H7 (cell line): ENCODE measurements around the gene UTS2R. TPM values are rescaled to one million over a fixed set of nuclear protein-coding genes. Genes with fewer than 3 reads are reported as not detected.
A peak's percentile ranks its signal among the peaks of the same experiment; 100 is the strongest.

ENCODE experiments used
- DNase-seq: peaks from one replicate; pipeline ENCODE4 v3.0.0; 2012
- H3K27me3 ChIP-seq: 2 replicates; pipeline ENCODE4 v1.6.0; 2011; ENCODE audit warnings: mild to moderate bottlenecking, low read length; ENCODE audit not compliant: control insufficient read depth, insufficient read depth
- H3K36me3 ChIP-seq: replicated peaks from 2 replicates; pipeline ENCODE4 v1.5.1; 2011; ENCODE audit warnings: low read length; ENCODE audit not compliant: control insufficient read depth, insufficient read depth
- H3K4me3 ChIP-seq: 2 replicates; pipeline ENCODE4 v1.5.1; 2011; ENCODE audit warnings: low read depth, mild to moderate bottlenecking, control low read depth, low read length, moderate library complexity; ENCODE audit not compliant: insufficient read depth
- total RNA-seq: library from RNA; depleted of rRNA; stranded (reverse); fragments of >200 nt; shearing (Covaris generic); gene quantifications from 2 replicates; pipeline ENCODE4 v1.2.3, GENCODE V29; 2014; rRNA removed

Gene UTS2R
- total RNA-seq, 1 experiment from 2014 or later: not detected

GRCh38 chr17:82418001-82418986 is 46.7 kb downstream of the UTS2R start, which contains the start of the genes HEXD and OGFOD3:
TSS of gene HEXD (plus strand) at chr17:82418347. CDS start at chr17:82419800, 1,453 bp downstream.
TSS of gene OGFOD3 (minus strand) at chr17:82418586. CDS start at chr17:82418485, 101 bp downstream.
- Histone ChIP-seq H3K36me3 (0 out of 2 replicates have a peak, but pooled peaks cover 3% of the 10 kb centered on the region), H3K4me3 (peak within 1 kb of the TSS; percentile 73), H3K27me3 (no peaks in the 10 kb centered on the region; the same call in 1 of the 2 replicates)
- peak; percentile 100 for DNase-seq

- Histone ChIP-seq H3K4me3 (no peak overlapping the region), H3K36me3 (0 out of 2 replicates have a peak, but pooled peaks cover 3% of the 10 kb centered on the region), H3K27me3 (no peaks in the 10 kb centered on the region; the same call in 1 of the 2 replicates)
- DNase-seq: no peak
Observed at GRCh38 chr17:82419540-82419939, 48.0 kb downstream of the UTS2R start.

- H3K4me3 ChIP-seq: no peak overlapping the region
- DNase-seq: peak; percentile 87
- 0 out of 2 replicates have a peak, but pooled peaks cover 3% of the 10 kb centered on the region for H3K36me3 ChIP-seq
- H3K27me3 ChIP-seq: no peaks in the 10 kb centered on the region
Observed at GRCh38 chr17:82424001-82424862, 52.7 kb downstream of the UTS2R start.

GRCh38 chr17:82424863-82425159 is 53.2 kb downstream of the UTS2R start:
- Histone ChIP-seq H3K36me3 (0 out of 2 replicates have a peak, but pooled peaks cover 3% of the 10 kb centered on the region), H3K27me3 (no peaks in the 10 kb centered on the region), H3K4me3 (no peak overlapping the region)
- DNase-seq: no peak

Other genes with a start within 250 kb of the UTS2R start
- gene CCDC57, start 158.9 kb upstream of the UTS2R start, total RNA-seq: 3.7 and 6.0 TPM in 2 replicates
- gene SLC16A3, start 142.7 kb upstream of the UTS2R start, total RNA-seq: 31.2 and 52.0 TPM in 2 replicates
- 31.7 and 37.3 TPM in 2 replicates for gene CSNK1D, start 98.1 kb upstream of the UTS2R start, total RNA-seq
- 0.38 and 1.7 TPM in 2 replicates for gene CD7, start 54.2 kb upstream of the UTS2R start, total RNA-seq
- gene SECTM1, start 38.0 kb upstream of the UTS2R start, total RNA-seq: 0.44 and 0.94 TPM in 2 replicates
- gene TEX19, start 12.5 kb upstream of the UTS2R start, total RNA-seq: 1.1 and 1.9 TPM in 2 replicates
- gene HEXD, start 46.6 kb downstream of the UTS2R start, total RNA-seq: 16.6 and 24.6 TPM in 2 replicates
- gene OGFOD3, start 46.8 kb downstream of the UTS2R start, total RNA-seq: 26.2 and 28.6 TPM in 2 replicates
- 62.8 and 76.1 TPM in 2 replicates for gene CYBC1, start 79.0 kb downstream of the UTS2R start, total RNA-seq
- 42.2 and 49.9 TPM in 2 replicates for gene NARF, start 87.0 kb downstream of the UTS2R start, total RNA-seq
- 54.1 and 67.4 TPM in 2 replicates for gene FOXK2, start 148.0 kb downstream of the UTS2R start, total RNA-seq